ENCODE data around the gene RHBG.

DNA sequence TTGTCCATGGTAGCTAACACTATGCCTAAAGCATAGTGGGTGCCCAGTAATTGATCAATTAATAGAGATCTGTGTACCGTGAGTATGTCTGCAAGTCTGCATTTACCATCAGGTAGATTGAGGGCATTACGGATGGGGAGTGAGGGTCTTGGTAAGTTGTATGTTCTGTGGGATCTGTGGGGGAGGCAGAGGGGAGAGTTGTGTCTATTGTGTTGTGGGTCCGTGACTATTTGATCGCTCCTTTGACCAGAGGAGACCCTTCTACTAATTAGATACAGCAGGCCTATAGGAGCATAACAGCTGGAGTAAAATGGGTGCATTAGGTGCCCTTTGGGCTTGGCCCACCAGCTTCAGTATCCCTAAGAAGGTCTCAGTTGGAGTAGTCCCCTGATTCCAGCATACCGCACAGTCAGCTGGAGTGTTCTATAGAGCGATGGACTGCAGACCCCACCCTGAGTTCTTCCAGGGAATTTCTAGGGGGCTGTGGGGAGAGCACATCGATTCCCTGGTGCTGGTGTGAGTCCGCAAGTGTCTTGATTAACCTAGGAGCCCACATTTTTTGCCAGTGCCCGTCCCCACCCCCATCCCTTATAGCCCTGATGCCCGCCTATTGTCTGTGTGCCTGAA lies 55.9 kb downstream of the RHBG start:
- TF ChIP-seq, protein P1, sequence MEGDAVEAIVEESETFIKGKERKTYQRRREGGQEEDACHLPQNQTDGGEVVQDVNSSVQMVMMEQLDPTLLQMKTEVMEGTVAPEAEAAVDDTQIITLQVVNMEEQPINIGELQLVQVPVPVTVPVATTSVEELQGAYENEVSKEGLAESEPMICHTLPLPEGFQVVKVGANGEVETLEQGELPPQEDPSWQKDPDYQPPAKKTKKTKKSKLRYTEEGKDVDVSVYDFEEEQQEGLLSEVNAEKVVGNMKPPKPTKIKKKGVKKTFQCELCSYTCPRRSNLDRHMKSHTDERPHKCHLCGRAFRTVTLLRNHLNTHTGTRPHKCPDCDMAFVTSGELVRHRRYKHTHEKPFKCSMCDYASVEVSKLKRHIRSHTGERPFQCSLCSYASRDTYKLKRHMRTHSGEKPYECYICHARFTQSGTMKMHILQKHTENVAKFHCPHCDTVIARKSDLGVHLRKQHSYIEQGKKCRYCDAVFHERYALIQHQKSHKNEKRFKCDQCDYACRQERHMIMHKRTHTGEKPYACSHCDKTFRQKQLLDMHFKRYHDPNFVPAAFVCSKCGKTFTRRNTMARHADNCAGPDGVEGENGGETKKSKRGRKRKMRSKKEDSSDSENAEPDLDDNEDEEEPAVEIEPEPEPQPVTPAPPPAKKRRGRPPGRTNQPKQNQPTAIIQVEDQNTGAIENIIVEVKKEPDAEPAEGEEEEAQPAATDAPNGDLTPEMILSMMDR (IDR thresholded peaks at IDR 0.05) = no peak
- no peak for TF ChIP-seq ZFX (IDR thresholded peaks at IDR 0.05; ENCODE audit: borderline replicate concordance)

Data from 22Rv1 (cell line).